ENCODE results near the gene MAB21L1.

DNA sequence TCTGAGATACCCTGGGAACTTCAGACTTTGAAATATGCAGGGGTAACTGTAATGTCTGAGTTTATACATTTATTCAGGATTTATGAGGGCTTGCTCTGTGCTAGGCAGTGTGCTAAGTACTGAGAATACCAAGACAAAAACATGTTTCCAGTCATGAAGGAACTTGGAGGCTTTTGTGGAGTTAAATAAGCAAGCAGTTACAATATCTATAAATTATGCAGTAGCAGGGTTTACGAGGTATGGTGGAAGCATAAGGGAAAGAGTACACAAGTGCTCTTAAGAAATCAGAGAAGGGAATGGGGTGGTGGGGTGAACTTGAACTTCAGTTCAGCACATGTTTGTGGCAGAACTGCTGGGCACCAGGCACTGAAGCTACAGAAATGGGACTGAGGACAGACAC lies 28.0 kb downstream of the MAB21L1 start:
- no peak for TF ChIP-seq EZH2 (optimal IDR thresholded peaks at IDR 0.05; ENCODE audit: low read depth, low read length)
- TF ChIP-seq, protein P1, sequence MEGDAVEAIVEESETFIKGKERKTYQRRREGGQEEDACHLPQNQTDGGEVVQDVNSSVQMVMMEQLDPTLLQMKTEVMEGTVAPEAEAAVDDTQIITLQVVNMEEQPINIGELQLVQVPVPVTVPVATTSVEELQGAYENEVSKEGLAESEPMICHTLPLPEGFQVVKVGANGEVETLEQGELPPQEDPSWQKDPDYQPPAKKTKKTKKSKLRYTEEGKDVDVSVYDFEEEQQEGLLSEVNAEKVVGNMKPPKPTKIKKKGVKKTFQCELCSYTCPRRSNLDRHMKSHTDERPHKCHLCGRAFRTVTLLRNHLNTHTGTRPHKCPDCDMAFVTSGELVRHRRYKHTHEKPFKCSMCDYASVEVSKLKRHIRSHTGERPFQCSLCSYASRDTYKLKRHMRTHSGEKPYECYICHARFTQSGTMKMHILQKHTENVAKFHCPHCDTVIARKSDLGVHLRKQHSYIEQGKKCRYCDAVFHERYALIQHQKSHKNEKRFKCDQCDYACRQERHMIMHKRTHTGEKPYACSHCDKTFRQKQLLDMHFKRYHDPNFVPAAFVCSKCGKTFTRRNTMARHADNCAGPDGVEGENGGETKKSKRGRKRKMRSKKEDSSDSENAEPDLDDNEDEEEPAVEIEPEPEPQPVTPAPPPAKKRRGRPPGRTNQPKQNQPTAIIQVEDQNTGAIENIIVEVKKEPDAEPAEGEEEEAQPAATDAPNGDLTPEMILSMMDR (IDR thresholded peaks at IDR 0.05; ENCODE audit: low read length), result no peak

Data from MM.1S (cell line).